HK-2 (cell line): ENCODE results near the gene TGIF1.

ENCODE experiments used
- DNase-seq: peaks from one replicate; pipeline ENCODE4 v3.0.0-alpha.2; 2018; ENCODE audit not compliant: unreplicated experiment

Gene TGIF1

DNA sequence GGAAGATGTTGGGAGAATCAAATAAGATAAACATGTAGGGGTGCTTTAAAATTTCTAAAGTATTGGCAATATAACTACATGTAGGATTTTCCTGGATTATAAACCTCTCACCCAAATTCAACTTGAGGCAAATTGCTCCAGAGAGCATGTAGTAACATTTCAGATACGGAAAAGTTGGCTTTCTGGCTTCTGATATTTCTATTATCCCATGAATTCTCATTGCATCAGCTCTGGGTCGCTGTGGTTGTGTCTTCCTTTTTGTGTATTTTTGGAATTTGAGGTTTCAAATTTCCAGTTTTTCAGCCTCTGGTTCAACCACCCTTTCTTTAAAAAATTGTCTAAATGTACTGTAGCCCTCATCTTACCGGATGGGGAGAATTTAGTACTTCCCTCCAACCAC is 32.3 kb downstream of the TGIF1 start:
- no peak for DNase-seq

GRCh38 chr18:3485153-3486149 is 35.5 kb downstream of the TGIF1 start:
- no peak for DNase-seq

DNA sequence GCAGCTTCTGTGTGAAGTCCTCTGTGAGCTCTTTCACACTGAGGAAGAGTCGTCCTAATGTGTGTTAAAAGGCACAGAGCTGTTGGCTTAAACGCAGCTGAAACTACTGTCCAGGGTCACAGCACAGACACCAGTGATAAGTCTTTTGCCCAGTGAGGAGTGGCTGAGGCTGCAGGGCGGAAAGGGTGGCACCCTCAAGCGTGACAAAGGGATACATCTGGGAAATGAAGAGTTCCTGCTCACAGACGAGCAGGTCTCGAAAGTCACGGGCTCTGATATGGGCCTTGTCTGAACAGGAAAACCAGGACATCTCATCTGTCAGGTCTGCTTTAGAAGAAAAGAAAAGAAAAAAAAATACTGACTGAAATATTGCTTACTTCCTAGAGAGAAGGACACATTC is 36.5 kb downstream of the TGIF1 start:
- DNase-seq: no peak

DNA sequence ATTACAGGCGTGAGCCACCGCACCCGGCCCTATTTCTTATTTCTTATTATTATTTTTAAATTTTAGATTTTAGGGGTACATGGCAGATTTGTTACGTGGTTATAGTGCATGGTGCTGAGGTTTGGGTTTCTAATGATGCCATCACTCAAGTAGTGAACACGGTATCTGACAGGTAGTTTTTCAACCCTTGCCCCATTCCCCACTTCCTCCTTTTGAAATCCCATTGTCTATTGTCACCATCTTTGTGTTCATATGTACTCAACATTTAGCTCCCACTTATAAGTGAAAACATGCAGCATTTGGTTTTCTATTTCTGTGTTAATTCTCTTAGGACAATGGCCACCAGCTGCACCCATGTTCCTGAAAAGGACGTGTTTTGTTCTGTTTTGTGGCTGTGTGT is 39.5 kb downstream of the TGIF1 start:
- no peak for DNase-seq

DNA sequence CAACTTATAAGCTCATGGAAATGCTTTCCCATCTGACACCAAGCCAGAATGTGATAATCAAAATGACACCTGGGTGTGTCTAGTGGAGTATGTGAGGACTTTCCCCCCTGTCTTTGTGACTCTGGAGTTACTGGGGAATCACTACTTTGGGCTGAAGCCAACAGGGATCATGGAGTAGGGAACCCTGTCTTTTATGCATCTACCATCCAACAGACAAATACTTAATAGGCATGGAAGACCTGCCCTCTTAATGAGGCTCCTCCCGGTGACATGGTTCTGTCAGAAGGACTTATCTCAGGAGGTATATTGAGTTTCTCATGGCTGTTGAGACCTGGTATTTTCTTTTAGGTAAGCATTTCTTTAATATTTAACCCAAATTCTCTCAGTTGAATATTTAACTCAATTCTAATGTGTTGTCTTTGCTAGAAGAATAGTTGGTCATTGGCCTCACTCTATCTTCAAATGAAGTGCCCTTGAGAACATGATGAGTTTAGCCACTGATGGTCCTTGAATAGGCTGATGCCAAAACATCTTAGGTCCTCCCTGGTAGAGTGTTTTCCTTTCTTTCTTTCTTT is 42.1 kb downstream of the TGIF1 start:
- no peak for DNase-seq

GRCh38 chr18:3492721-3493120 is 42.7 kb downstream of the TGIF1 start:
- DNase-seq: no peak

- DNase-seq: no peak
Measured at GRCh38 chr18:3493501-3494244, 43.7 kb downstream of the TGIF1 start.

DNA sequence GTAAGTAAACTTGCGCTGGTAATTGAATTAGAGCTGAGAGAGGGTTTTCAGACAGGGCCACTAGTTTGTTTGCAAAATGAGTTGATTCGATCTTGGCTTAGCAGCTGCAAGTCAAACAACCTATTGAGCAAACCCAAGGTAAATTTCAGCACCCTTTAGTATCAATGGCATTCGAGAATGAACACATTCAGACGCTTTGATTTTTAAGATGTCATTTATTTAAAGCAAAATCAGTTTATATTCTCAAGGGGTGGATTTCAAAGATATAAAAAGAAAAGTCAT is 44.2 kb downstream of the TGIF1 start:
- no peak for DNase-seq

- DNase-seq: no peak
Measured at GRCh38 chr18:3494569-3494968, 44.6 kb downstream of the TGIF1 start.

DNA sequence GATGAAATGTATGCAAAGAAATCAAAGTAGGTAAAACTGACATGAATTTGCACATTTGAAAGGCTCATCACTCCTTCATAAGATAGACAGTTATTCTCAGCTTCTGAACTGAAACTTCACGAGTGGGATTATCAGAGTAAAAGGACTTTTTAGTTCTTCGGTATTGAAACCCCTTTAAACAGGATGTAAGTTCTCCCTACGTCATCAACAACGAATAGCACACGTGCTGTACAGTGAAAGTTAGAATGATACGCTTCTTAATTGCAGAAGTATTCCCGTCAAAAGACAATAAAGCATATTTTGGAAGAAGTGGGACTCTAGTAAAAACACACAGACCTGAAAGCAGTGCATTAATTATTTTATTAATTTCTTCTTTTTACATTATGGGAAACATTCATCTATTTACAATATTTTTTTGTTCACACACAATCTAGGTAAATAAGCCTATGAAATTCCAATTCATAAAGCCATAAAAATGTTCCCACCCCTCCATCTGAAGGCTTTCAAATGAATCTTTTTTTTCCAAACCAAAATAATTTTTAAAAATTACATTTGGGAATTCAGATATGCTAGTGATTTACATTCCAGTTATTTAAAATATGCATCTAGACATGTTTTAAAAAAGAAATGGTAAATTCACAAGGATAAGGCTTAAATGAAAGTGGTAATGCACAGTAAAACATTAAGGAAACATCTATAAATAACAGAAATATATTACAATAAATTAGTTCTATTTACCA is 45.9 kb downstream of the TGIF1 start:
- no peak for DNase-seq

GRCh38 chr18:3498698-3499471 is 48.9 kb downstream of the TGIF1 start:
- no peak for DNase-seq

- DNase-seq: no peak
Measured at GRCh38 chr18:3499501-3499900, 49.5 kb downstream of the TGIF1 start.

- no peak for DNase-seq
Measured at GRCh38 chr18:3500016-3500415, 50.0 kb downstream of the TGIF1 start.

GRCh38 chr18:3502650-3503049 is 52.7 kb downstream of the TGIF1 start:
- DNase-seq: no peak

DNA sequence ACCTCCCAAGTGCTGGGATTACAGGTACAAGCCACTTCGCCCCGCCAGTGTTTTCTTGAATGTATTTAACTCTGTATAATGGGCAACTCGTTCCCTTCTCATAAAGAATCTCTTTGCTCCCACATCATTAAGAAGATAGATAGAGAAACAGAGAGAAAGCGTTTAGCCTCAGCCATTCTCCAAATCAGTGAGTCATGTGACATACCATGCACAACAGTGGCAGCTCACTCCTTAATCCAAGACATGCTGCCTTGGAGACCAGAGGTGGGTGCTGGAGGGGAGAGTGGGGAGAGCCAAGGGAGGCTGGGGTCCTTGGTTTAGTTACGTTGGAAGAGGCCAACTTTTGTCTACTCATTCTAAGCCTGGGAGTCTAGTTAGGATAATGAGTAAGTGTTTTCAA is 54.7 kb downstream of the TGIF1 start:
- no peak for DNase-seq

DNA sequence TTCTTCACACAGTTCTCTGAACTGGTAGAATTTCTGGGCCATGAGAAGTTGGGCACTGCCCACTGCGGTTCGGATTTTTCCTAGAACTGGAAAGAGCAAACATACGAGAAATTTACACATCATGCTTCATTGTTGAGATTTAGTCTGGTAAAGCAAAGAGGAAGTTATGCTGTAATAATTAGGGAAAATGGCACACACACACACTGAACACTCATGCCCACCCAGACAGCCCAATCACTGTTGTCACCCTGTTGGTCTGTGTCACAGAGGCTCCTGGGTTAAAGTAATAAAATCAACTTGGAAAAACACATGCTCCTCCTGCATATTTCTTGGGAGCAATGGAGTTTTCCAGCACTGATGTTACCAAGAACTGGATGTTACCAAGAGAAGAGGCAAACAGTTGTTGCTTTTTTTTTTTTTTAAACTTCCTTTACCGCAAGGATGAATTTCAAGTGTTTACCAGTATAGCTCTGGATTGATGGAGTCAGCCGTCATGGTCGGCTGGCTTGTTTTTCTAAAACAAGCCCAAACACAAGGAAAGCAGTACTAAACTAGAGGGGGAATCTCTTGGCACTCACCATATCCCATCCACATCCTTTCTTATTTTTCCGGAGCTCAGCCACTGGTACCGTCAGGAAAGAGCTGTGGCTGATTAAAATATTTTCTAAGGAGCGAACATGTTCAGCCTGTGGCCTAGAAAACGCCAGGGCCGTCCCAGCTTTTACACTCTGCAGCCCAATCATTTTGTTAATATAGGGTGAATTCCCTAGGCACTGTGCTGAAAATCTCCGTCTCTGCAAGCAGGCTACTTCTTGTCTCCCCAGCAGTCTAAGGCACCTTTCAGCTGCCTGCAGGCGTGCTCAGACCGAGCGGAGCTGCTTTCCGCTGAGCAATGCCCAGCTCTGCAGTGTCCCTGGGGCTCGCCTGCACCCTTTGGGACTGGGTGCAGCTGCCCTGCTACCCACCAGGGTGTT is 58.9 kb downstream of the TGIF1 start:
- no peak for DNase-seq
